Cardiac fibroblast (primary cell): ENCODE measurements around the gene LRP1B.

Experiments
- DNase-seq, 2 donors: peaks; one replicate each; pipeline versions ENCODE4 v3.0.0 to v3.0.0-alpha.2; 2010; ENCODE audit warnings: low read depth in 2 of 2
- H3K4me3 ChIP-seq, 2 donors: replicated peaks in 1 of 2; 1 replicate in 1 of 2; 2 replicates in 1 of 2; pipeline ENCODE4 v1.5.1; 2011; ENCODE audit warnings: low read depth in 2 of 2, low read length in 2 of 2, mild to moderate bottlenecking in 2 of 2, moderate library complexity in 1 of 2
- CTCF ChIP-seq: IDR thresholded peaks from one replicate; pipeline ENCODE4 v1.5.1; 2011; ENCODE audit warnings: low read depth, mild to moderate bottlenecking, low read length, inconsistent platforms

LRP1B gene

GRCh38 chr2:141455877-141456276 lies 674.9 kb downstream of the LRP1B start:
- H3K4me3 ChIP-seq: no peak overlapping the region
- no peak for TF ChIP-seq CTCF
- DNase-seq: no peak

GRCh38 chr2:141455211-141455826 lies 675.5 kb downstream of the LRP1B start:
- no peak overlapping the region for H3K4me3 ChIP-seq
- DNase-seq: no peak
- no peak for TF ChIP-seq CTCF

- no peak overlapping the region for H3K4me3 ChIP-seq
- no peak for TF ChIP-seq CTCF
- DNase-seq: no peak
Observed at GRCh38 chr2:141440072-141440635, 690.7 kb downstream of the LRP1B start.

GRCh38 chr2:141439524-141439923 lies 691.3 kb downstream of the LRP1B start:
- no peak for TF ChIP-seq CTCF
- DNase-seq: no peak
- no peak overlapping the region for H3K4me3 ChIP-seq

GRCh38 chr2:141438536-141438935 lies 692.3 kb downstream of the LRP1B start:
- H3K4me3 ChIP-seq: no peak overlapping the region
- no peak for TF ChIP-seq CTCF
- DNase-seq: no peak

- no peak overlapping the region for H3K4me3 ChIP-seq
- no peak for TF ChIP-seq CTCF
- no peak for DNase-seq
Observed at GRCh38 chr2:141437521-141437920, 693.3 kb downstream of the LRP1B start.

GRCh38 chr2:141423124-141423523 lies 707.7 kb downstream of the LRP1B start:
- no peak overlapping the region for H3K4me3 ChIP-seq
- no peak for TF ChIP-seq CTCF

More at GRCh38 chr2:141423124-141423523, 707.7 kb downstream of the LRP1B start:
- DNase-seq: no peak
